ENCODE results near the gene SIPA1L3.

SIPA1L3 gene

DNA sequence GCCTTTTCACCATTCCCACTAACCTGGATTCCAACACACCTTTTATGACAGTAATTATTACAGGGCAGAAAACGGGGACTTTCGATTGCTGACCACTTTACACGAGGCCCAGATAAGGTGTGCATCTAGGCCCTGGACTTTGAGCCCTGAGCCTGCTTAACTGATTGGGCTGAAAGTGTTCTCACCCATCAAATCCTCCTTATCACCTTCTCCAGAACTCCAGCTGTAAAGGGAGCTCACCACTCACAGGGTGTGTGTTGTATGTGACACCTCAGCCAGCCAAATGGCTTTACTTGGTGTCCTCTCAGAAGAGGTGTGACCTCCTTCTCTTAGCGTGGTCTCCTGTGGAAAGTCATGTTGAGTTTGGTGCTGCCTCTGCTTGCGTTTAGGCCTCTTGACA, 36.5 kb downstream of the SIPA1L3 start:
- no peak for DNase-seq (ENCODE audit: low read depth)

GRCh38 chr19:37946132-37946531, 39.1 kb downstream of the SIPA1L3 start:
- DNase-seq (ENCODE audit: low read depth): no peak

DNA sequence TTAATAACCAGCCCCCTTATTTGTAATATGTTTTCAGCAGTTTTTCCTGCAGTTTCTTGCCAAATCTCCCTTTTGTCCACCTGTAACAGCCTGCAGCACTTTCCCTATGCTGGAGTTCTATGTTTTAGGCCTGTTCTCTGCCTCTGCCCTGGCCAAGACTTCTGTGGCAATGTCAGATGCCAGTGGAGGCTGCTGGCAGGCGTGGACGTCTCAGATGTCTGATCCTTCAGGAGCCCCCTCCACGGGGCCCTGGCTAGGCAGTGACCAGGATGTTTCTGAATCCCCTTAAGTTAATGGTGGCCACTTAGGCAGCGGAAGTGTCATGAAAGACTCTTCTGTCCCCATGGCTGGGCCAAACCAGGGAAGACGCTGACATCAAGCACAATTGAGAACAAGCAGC, 40.8 kb downstream of the SIPA1L3 start:
- DNase-seq (ENCODE audit: low read depth): no peak

DNA sequence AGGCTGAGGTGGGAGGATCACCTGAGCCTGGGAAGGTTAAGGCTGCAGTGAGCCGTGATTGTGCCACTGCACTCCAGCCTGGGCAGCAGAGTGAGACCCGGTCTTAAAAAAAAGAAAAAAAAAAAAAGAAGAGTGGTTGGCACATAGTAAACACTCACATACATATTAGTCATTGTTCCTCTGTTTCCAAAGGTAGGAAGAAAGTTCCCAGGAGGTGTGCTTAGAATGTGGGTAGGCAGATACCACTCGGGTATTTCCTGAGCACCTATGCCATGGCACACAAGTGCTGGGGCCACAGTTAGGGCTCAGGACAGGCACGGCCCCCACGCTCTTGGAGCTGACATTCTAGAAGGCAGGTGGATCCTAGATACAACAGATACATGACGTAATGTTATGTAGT, 41.4 kb downstream of the SIPA1L3 start:
- no peak for DNase-seq (ENCODE audit: low read depth)

- DNase-seq (ENCODE audit: low read depth): no peak
Measured at GRCh38 chr19:37950471-37951175, 43.6 kb downstream of the SIPA1L3 start.

DNA sequence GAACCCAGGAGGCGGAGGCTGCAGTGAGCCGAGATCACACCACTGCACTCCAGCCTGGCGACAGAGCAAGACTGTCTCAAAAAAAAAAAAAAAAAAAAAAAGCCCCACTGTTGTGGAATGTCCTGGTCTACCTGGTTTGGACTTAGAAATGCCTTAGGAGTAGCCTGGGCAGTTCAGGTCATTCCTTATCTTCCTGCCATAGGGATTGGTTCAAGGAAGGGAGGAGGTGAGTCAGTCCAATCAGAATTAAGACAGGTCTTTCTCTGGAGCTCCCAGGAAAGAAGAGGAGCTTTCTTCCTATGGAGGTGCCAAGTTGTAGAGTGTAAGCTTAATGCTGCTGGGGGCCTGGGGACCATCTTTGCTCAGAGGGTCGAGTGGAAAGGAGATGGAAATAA, 44.8 kb downstream of the SIPA1L3 start:
- DNase-seq (ENCODE audit: low read depth): no peak

DNA sequence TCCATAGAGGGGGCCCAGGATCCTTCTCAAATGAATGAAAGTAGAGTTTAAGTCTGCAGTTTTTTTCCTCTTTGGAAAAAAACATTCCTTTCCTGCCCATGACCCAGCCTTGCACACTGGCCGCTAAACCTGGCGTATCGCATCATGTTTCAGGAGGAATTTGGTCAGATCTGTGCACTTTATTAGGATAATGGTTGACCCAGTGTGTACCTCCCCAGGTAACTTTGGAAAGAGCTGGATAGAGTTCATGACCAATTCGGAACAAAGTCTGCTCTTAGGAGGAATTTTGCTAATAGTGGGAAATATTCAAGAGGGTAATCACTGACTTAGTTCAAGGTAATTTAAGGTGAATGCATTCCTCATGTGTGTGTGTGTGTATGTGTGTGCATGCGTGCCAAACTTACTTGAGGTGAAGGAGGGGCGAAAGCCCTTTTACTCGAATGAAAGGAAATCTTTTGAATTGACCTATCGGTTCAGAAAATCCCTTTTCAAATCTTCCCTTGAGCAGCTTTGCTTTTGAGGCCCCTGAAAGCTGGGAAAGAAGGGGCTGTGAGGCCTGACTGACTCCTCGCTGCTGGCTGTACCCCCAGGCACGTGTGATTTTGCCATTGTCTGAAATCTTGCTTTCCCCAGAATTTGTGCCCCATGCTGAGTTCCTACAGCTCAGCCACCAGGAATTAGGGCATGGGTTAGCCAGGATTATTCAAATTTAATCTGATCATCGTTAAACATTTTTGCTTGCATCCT, 46.3 kb downstream of the SIPA1L3 start:
- DNase-seq (ENCODE audit: low read depth): no peak

- no peak for DNase-seq (ENCODE audit: low read depth)
Measured at GRCh38 chr19:37953918-37954303, 46.9 kb downstream of the SIPA1L3 start.

DNA sequence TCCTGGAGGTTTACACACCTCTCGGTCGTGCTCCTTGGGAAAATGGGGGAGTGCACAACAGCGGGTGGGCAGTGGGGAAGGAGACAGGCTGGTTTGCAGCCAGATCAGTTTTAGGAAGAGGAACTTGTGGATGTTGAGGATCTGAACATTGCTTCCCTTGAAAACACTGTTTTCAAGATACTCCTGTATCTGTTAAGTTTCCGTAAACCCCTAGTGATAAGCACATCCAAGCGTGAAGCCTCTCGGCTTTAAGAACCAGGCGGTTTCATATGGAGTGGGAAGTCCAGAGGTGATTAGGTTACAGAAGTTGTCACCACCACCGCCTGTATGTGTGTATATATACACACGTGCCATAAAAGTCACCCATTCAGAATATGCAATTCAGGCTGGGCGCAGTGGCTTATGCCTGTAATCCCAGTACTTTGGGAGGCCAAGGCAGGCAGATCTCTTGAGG, 47.4 kb downstream of the SIPA1L3 start:
- DNase-seq (ENCODE audit: low read depth): no peak

GRCh38 chr19:37955986-37956385, 49.0 kb downstream of the SIPA1L3 start:
- no peak for DNase-seq (ENCODE audit: low read depth)

- DNase-seq (ENCODE audit: low read depth): no peak
Measured at GRCh38 chr19:37957176-37957575, 50.2 kb downstream of the SIPA1L3 start.

DNA sequence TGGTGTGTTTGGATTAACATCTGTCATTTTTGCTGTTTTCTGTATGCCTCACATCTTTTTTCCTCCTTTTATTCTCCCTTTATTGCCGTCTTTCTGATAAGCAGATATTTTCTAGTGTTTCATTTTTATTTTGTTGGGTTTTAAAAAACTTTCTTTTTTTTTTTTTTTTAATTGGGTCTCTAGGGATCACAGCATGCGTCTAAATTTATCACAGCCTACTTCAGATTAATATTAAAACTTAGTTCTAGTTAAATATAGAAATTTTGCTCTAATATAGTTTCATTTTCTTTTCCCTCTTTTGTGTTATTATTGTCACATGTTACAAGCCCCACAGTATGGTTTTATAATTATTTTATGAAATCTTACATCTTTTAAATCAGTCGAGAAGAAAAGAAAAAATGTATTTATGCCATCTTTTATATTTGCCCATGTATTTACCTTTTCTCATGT, 52.7 kb downstream of the SIPA1L3 start:
- no peak for DNase-seq (ENCODE audit: low read depth)

- DNase-seq (ENCODE audit: low read depth): no peak
Measured at GRCh38 chr19:37961198-37961597, 54.2 kb downstream of the SIPA1L3 start.

GRCh38 chr19:37963190-37963936, 56.4 kb downstream of the SIPA1L3 start:
- DNase-seq (ENCODE audit: low read depth): no peak

GRCh38 chr19:37964109-37964508, 57.1 kb downstream of the SIPA1L3 start:
- DNase-seq (ENCODE audit: low read depth): no peak

DNA sequence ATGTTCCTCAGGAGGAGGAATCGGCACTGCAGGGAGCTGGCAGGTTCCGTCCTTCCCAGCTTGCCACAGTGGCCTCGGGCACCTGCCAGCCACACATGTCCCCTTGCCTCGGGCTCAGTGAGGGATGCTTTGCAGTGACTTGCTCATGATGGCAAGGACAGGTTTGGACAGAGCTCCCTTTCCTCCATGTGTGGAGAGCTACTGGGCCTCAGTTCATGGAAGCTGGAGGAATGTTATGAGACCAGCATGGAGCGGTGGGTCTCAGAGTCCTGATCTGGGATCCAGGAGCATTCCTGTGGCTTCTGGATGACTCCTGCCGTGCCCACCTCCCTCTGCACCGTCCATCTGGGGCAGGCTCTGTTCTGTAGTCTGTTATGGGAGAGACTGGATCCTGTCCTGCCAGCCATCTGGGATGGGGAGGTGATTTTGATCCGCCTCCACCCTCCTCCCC, 59.2 kb downstream of the SIPA1L3 start:
- DNase-seq (ENCODE audit: low read depth): no peak

- no peak for DNase-seq (ENCODE audit: low read depth)
Measured at GRCh38 chr19:37966662-37967231, 59.7 kb downstream of the SIPA1L3 start.

DNA sequence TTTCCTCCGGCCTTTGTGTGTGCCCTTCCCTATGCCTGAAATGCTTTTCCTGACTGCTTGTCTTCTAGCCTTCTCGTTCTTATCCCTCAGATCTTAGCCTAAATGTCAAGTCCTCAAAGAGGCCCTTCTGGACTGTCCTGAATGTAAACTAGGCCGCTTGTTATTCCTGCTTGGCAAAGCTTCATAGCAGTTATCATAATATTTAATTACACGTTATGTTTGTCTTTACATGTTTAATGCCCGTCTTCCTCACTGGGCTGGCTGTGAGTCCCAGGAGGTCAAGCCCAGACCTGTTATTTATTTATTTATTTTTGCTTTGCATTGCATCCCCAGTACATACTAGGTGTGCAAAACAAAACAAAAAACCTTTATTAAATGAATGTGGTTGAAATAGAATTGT, 62.7 kb downstream of the SIPA1L3 start:
- no peak for DNase-seq (ENCODE audit: low read depth)

- no peak for DNase-seq (ENCODE audit: low read depth)
Measured at GRCh38 chr19:37970699-37971098, 63.7 kb downstream of the SIPA1L3 start.

DNA sequence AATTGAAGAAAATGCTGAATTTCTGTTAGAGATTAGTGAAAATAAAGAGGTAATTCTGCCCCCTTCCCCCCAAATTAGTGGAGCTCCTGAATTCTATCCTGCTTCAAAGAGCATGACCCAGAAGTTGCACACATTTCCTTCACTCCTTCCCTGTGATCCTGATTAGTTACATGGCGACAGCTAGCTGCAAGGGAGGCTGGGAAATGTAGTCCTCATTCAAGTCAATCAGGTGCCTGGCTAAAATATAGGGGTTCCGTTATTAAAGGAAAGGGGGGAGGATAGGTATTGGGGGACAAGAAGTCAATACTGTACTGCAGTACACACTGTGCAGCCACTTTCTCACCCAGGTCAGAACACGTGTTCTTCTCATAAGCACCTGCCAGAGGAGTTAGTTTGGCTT, 65.8 kb downstream of the SIPA1L3 start:
- no peak for DNase-seq (ENCODE audit: low read depth)

DNA sequence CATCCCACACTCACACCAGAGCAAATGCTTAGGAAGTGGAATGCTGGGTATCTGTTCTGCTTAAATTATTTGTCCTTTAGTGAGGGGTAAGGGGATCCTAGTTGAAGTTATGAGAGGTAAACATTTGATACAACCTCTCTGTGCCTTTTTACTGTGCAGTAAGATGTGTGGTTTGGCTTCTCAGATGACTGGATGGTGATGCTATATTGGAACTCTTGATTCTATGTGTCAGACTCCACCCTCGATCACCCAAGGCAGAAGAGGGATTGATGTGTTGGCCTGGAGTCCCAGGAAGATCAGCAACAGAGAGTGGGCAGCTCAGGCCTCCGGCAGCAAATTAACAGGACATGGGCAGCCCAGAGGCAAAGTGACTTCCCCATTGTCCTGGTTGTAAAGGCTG, 66.7 kb downstream of the SIPA1L3 start:
- DNase-seq (ENCODE audit: low read depth): no peak

GRCh38 chr19:37975071-37975470, 68.1 kb downstream of the SIPA1L3 start:
- no peak for DNase-seq (ENCODE audit: low read depth)
